NB4 (cell line): ENCODE results near the gene UBE2U.

Experiments used
- CTCF ChIP-seq: IDR thresholded peaks from one replicate; pipeline ENCODE4 v1.5.1; 2012; ENCODE audit warnings: low read depth, low read length
- POLR2A ChIP-seq: IDR thresholded peaks from 2 replicates; pipeline ENCODE4 v1.6.1; 2011; ENCODE audit warnings: mild to moderate bottlenecking; ENCODE audit not compliant: insufficient read length; ENCODE audit errors: extremely low read depth

- TF ChIP-seq CTCF (no peak), POLR2A (no peak)
Measured at GRCh38 chr1:64186898-64187280, 16.5 kb upstream of the UBE2U start.
